ENCODE results near the gene RAPGEF1. TPM values are rescaled to one million over a fixed set of nuclear protein-coding genes. Genes with fewer than 3 reads are reported as not detected.

RAPGEF1 gene
- total and polyA plus RNA-seq, 2 experiments from 2014 or later: 9.9 to 82.8 TPM

DNA sequence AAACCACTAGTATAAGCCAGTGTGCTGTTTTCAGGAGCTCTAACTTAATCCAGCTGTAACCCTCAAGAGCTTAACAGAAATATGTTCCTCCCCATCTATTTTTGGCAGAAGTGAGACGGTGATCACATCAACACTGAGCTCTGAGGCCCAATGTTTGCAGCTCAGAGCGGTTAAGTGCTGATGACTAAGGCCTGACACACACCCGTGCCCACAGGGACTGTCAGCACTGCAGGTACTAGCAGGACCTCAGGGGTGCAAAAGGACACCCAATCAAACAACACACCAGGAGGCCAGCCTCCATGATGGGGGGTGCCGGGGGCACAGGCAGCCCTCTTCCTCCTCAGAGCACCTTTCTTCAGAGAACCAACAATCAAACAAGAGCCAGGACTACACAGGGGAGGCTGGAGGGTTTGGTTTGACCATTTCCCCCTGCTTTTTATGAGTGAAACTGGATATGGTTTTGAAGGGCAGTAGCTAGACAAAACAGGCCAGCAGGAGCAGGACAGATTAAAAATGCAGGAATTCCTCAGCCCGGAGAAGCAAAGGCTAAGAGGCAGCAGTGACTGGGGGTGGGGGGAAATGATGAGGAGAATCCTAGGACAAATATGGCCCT lies 61.3 kb downstream of the RAPGEF1 start:
- H3K36me3 Mint-ChIP-seq (ENCODE audit: low read depth): peaks cover 15% of the 10 kb centered on the region
- peaks cover 12% of the 10 kb centered on the region; the same call in 1 of the 2 replicates for H3K9me2 ChIP-seq (ENCODE audit: insufficient read depth)
- peak overlapping the region; percentile 40; the same call in 2 of the 3 replicates for H3K4me3 Mint-ChIP-seq
- no peak for TF ChIP-seq EZH2phosphoT487 (IDR thresholded peaks at IDR 0.05; ENCODE audit: unreplicated experiment)
- no peak for TF ChIP-seq ZNF331 (CRISPR knock-in tag; IDR thresholded peaks at IDR 0.05; ENCODE audit: low read depth)
- TF ChIP-seq, protein P1, sequence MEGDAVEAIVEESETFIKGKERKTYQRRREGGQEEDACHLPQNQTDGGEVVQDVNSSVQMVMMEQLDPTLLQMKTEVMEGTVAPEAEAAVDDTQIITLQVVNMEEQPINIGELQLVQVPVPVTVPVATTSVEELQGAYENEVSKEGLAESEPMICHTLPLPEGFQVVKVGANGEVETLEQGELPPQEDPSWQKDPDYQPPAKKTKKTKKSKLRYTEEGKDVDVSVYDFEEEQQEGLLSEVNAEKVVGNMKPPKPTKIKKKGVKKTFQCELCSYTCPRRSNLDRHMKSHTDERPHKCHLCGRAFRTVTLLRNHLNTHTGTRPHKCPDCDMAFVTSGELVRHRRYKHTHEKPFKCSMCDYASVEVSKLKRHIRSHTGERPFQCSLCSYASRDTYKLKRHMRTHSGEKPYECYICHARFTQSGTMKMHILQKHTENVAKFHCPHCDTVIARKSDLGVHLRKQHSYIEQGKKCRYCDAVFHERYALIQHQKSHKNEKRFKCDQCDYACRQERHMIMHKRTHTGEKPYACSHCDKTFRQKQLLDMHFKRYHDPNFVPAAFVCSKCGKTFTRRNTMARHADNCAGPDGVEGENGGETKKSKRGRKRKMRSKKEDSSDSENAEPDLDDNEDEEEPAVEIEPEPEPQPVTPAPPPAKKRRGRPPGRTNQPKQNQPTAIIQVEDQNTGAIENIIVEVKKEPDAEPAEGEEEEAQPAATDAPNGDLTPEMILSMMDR (conservative IDR thresholded peaks at IDR 0.05; ENCODE audit: low read depth in 2 of 2): no peak
- TF ChIP-seq, protein P2, sequence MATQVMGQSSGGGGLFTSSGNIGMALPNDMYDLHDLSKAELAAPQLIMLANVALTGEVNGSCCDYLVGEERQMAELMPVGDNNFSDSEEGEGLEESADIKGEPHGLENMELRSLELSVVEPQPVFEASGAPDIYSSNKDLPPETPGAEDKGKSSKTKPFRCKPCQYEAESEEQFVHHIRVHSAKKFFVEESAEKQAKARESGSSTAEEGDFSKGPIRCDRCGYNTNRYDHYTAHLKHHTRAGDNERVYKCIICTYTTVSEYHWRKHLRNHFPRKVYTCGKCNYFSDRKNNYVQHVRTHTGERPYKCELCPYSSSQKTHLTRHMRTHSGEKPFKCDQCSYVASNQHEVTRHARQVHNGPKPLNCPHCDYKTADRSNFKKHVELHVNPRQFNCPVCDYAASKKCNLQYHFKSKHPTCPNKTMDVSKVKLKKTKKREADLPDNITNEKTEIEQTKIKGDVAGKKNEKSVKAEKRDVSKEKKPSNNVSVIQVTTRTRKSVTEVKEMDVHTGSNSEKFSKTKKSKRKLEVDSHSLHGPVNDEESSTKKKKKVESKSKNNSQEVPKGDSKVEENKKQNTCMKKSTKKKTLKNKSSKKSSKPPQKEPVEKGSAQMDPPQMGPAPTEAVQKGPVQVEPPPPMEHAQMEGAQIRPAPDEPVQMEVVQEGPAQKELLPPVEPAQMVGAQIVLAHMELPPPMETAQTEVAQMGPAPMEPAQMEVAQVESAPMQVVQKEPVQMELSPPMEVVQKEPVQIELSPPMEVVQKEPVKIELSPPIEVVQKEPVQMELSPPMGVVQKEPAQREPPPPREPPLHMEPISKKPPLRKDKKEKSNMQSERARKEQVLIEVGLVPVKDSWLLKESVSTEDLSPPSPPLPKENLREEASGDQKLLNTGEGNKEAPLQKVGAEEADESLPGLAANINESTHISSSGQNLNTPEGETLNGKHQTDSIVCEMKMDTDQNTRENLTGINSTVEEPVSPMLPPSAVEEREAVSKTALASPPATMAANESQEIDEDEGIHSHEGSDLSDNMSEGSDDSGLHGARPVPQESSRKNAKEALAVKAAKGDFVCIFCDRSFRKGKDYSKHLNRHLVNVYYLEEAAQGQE (IDR thresholded peaks at IDR 0.05; ENCODE audit: unreplicated experiment): no peak
- TF ChIP-seq STAT1 (IDR thresholded peaks at IDR 0.05; ENCODE audit: unreplicated experiment): no peak
- TF ChIP-seq ZNF114 (CRISPR knock-in tag; IDR thresholded peaks at IDR 0.05): no peak
- TF ChIP-seq JUNB (IDR thresholded peaks at IDR 0.05; ENCODE audit: unreplicated experiment): no peak
- TF ChIP-seq EZH2 (IDR thresholded peaks at IDR 0.05; ENCODE audit: low read depth, unreplicated experiment): no peak
- TF ChIP-seq NANOG (IDR thresholded peaks at IDR 0.05; ENCODE audit: borderline replicate concordance): no peak
- peak overlapping the region; percentile 83 for H3K27ac ChIP-seq (ENCODE audit: low read depth)
- peaks cover 88% of the 10 kb centered on the region for H3K4me1 ChIP-seq (ENCODE audit: insufficient read depth)
- H3K27me3 ChIP-seq (ENCODE audit: insufficient read depth): no peaks in the 10 kb centered on the region
- no peak overlapping the region for H2AFZ ChIP-seq
- H3K4me1 Mint-ChIP-seq: peaks cover 94% of the 10 kb centered on the region
- peak overlapping the region; percentile 56 for H3K4me2 ChIP-seq
- H4K20me1 ChIP-seq (replicated peaks; ENCODE audit: insufficient read depth): no peaks in the 10 kb centered on the region
- no peaks in the 10 kb centered on the region for H3K36me3 ChIP-seq (ENCODE audit: insufficient read depth)
- peaks cover 17% of the 10 kb centered on the region; the same call in 2 of the 3 replicates for H3K9me3 Mint-ChIP-seq
- H3K27ac Mint-ChIP-seq: peak overlapping the region; percentile 40; the same call in 1 of the 2 replicates
- ATAC-seq (peak; percentile 53), DNase-seq (ENCODE audit: low spot score) (peak; percentile 58)
- H3F3A ChIP-seq (replicated peaks; ENCODE audit: low read depth): no peaks in the 10 kb centered on the region; the same call in 1 of the 2 replicates
- H3K79me2 ChIP-seq (replicated peaks; ENCODE audit: insufficient read depth): peaks cover 72% of the 10 kb centered on the region
- H3K27me3 Mint-ChIP-seq (ENCODE audit: insufficient read depth, low read depth, poor library complexity): peaks cover 16% of the 10 kb centered on the region
- H3K4me3 ChIP-seq: peak overlapping the region; percentile 30; the same call in 1 of the 2 replicates
